Measurements from ENCODE around the gene HOXB3.
"Not testable (repeated sequence)": the region's sequence is repeated elsewhere in the genome, so short reads cannot be mapped to it uniquely, and the experiment has no call there.

HOXB3 gene

GRCh38 chr17:48542698-48543106 lies 47.3 kb downstream of the HOXB3 start:
- no peak overlapping the region for H3K27ac ChIP-seq
- TF ChIP-seq ZFX (IDR thresholded peaks at IDR 0.05) (no peak), CTCF (conservative IDR thresholded peaks at IDR 0.05) (no peak)

DNA sequence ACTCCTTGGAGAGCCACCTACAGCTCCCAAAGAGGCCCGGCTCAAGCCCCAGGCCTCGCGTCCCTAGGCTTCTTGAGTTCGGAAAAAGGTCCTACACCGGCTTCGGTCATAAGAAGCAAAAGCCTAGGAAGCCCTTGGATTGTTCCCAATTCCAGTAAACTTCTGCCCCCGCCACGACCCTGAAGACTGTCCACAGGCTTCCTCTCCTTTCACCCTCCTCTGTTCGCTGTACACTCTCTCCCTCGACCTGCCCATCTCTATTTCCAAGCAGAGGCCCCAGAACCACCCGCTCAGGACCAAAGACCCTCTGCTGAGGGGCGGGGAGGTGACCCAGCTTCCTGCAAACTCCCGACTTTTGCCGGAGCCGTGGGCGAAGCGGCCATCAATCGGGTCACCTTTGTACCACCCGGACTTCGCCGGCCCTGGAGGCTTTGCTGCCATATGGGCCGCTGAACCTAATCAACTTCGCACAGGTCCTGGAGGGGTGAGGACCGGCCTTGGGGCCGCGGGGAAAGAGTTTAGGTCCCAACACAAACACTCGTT lies 47.9 kb downstream of the HOXB3 start:
- TF ChIP-seq CTCF (conservative IDR thresholded peaks at IDR 0.05) (no peak), ZFX (IDR thresholded peaks at IDR 0.05) (no peak)
- H3K27ac ChIP-seq, result no peak overlapping the region

DNA sequence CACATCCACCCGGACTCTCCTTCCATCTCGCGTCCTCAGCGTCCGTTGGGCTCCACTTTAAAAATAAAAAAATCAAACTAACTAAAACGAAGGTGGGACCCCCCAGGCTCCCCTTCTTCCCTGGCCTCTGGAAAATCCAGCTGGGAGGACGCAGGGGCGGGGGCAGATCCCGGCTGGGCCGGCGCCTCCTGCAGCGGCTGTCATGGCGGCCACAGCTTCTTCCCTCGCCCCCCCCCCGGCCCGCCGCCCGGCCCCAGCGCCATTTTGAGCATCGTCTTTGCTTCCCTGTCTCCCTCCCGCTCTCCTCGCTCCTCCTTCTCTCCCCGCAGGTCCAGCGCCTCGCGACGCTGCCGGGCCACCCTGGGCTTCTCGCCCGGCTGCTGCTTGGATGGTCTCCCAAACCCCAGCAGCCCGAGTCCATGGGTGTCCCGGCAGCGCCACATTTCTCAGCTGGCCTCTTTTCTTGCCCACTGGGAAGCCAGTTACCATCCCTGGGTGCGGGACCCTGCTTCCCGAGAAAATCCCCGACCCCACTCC lies 48.4 kb downstream of the HOXB3 start:
- TF ChIP-seq CTCF (conservative IDR thresholded peaks at IDR 0.05), result no peak
- TF ChIP-seq ZFX (IDR thresholded peaks at IDR 0.05), result no peak
- no peak overlapping the region for H3K27ac ChIP-seq

DNA sequence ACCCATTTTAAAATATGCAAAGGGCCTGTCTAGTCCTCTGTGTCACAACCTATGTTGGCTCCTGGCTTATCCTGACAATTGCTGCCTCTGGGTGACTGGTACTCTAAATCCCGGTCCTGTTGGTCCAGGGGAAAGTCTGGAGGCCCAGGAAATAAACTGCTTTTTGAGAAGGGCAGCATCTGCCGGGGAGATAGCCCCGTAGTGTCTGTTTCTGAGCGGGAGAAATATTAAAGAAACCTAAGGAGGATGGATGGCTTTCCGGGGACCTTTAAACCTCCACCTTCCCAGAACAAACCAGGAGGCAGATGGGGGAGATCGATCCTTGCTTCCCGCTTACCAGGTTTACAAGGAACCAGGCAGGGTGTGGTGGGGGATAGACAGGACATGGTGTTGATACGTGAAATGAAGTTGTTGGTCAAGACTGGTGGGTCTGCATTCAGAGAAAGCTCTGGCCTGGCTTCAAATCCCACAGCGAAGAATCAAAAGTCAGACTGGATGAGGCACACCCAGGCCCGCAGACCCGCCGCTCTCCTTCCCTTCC lies 48.9 kb downstream of the HOXB3 start:
- TF ChIP-seq ZFX (IDR thresholded peaks at IDR 0.05) (no peak), CTCF (conservative IDR thresholded peaks at IDR 0.05) (no peak)
- H3K27ac ChIP-seq, result no peak overlapping the region

GRCh38 chr17:48540213-48540612 lies 49.8 kb downstream of the HOXB3 start:
- no peak for TF ChIP-seq ZFX (IDR thresholded peaks at IDR 0.05)
- TF ChIP-seq CTCF (conservative IDR thresholded peaks at IDR 0.05), result no peak
- H3K27ac ChIP-seq, result no peak overlapping the region

DNA sequence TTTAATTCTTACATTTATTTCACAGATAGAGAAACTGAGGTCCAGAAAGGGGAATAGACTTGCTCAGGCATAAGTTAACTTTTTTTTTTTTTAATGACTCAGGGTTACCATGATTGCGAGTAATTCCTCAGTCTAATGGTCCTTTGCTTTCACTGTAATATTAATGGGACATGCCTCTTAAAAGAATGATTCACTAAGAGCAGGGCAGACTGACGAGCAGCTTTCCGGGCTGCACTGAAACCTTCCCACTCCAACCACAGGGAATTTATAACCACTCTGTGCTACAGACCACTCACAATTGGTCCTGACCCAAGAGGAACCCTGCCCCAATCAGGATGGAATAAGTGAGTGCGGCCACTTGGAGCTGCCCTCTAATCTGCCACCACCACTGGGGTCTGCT lies 50.9 kb downstream of the HOXB3 start:
- TF ChIP-seq ZFX (IDR thresholded peaks at IDR 0.05) (no peak), CTCF (conservative IDR thresholded peaks at IDR 0.05) (no peak)
- H3K27ac ChIP-seq, result no peak overlapping the region

DNA sequence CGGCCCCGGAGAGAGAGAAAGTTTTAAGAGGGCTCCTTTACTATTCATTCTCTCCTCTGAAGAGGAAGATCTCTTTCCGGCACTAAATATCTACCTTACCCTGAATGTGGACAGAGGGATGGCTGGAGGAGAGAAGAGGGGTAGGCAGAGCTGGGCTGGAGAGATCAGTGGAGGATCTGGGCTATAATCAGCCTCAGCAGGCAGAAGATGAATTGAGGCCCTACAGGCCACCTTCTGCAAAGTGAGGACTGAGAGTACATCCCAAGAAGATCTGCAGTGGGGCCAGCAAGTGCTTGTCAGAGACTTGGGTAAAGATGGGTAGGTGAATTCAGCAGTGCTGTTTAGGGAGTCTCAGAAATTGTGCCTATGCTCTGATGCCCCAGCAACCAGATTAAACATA lies 52.7 kb downstream of the HOXB3 start:
- no peak overlapping the region for H3K27ac ChIP-seq
- TF ChIP-seq ZFX (IDR thresholded peaks at IDR 0.05), result no peak
- TF ChIP-seq CTCF (conservative IDR thresholded peaks at IDR 0.05), result no peak

DNA sequence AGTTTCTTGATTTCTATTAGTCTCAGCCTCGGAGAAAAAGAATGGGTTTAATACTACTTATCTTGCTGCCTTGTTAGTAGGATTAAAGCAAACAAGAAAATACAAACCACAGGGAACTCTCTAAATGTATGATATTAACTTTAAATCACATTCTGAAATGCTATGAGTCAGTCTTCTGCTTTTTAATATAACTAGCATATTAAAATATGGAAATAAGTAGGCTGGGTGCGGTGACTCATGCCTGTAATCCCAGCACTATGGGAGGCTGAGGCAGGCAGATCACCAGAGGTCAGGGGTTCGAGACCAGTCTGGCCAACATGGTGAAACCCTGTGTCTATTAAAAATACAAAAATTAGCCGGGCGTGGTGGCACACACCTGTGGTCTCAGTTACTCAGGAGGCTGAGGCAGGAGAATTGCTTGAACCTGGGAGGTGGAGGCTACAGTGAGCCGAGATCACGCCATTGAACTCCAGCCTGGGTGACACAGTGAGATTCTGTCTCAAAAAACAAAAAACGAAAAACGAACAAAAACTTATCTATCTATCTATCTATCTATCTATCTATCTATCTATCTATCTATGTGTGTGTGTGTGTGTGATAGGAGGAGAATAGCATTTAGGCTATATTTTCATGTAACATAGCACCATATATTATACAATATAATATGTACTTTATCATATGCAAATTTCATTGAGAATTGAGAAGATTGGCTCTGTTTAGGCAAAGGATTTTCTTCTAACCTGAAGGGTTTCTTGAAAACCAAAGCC lies 54.1 kb downstream of the HOXB3 start:
- not testable (repeated sequence) for H3K27ac ChIP-seq
